H54 (cell line): Measurements from ENCODE around the gene PSMB2.

ENCODE experiments used
- DNase-seq: peaks from one replicate; pipeline ENCODE4 v3.0.0; 2011; ENCODE audit warnings: low spot score, mixed read lengths; ENCODE audit not compliant: insufficient read length
- FAIRE-seq: peaks from 3 replicates; lab custom pipeline; 2011; peaks lifted over from hg19 to GRCh38; lab: Jason Lieb, UNC
- POLR2A ChIP-seq: IDR thresholded peaks from 2 replicates; pipeline ENCODE4 v1.6.1; 2011; ENCODE audit warnings: low read depth, mild to moderate bottlenecking, low read length

The PSMB2 gene

DNA sequence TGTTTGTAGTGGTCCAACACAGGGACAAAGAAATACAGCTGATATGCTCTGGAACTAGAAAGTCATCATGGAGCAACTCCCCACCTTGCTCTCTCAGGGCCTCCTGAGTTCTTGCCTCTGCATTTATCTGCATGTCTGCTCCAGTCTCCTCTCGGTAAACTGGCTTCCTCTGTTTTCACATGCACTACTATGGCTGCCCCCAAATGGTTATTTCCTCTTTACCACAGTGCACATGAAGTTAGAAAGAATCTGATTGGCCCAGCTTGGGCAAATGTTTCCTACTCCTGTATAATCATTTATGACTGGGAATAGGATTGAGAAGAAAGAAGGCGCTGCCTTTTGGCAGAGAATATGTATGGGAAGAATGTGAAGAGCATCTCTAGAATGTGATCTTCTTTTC, 16.5 kb upstream of the PSMB2 start:
- no peak for TF ChIP-seq POLR2A
- no peak for DNase-seq
- no peak for FAIRE-seq

DNA sequence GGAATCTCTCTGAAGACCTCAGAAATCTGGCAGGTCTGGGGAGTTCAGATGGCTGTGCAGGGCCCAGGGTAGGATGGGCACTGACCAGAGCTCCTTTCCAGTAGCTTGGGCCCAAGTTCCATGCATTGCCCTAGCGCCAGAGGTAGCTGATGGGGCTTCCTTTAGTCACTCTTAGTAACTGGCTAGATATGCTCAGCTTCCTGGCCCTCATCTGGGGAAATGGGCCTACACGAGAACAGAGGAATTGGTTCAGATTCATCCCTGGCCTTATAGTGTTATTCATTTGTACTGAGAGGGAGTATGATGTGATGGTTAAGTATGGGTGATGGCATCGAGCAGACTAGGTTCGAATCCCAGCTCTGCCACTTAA, 15.5 kb upstream of the PSMB2 start:
- DNase-seq: no peak
- no peak for FAIRE-seq
- no peak for TF ChIP-seq POLR2A

DNA sequence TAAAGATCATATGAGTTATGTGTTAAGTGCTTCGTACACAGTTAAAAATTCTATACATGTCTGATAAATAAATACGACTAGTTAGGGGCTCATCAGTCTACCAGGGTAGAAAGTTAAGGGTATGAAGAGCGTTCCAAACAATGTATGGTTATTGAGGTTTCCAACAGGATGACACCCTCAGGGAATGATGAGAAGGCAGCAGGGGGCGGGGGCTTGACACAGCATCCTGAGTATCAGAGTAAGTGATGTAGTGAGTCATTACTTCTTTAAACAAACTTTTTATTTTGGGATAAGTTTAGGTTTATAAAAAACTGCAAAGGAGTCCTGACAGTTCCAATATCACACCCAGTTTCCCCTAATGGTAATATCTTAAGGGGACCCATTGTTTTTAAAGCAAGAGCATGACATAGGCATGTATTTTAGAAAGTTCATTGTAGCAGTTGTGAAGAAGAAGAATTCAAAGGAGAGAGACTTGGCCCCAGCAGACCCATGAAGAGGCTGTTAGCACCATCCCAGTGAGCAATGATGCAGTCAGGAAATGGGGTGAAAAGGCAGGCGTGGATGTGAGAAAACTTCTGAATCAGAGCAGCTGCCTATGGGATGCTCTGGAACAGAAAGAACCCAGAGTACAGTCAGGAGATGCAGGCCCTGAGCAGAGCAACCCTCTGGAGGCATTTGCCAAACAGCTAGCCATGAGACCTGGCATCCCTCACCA, 15.0 kb upstream of the PSMB2 start:
- FAIRE-seq (no peak), DNase-seq (no peak)
- TF ChIP-seq POLR2A: no peak

DNA sequence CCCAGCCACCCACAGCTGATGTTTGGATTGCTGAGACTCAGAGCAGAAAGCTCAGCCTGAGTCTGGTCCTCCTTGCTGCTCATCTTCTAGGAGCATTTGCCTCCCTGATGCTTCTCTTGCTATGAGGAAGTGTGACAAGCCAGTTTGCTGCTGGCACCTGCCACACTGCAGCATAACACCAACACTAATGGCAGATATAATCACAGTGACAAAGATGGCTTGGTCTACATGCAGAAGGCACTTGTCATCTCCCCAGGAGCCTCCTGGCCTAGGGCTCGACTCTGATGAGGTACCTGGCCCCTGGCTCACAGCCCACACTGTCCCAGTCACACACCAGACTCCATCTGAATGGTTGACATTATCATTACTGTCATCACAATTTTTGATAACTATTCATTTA, 13.9 kb upstream of the PSMB2 start:
- DNase-seq: no peak
- no peak for FAIRE-seq
- TF ChIP-seq POLR2A: no peak

DNA sequence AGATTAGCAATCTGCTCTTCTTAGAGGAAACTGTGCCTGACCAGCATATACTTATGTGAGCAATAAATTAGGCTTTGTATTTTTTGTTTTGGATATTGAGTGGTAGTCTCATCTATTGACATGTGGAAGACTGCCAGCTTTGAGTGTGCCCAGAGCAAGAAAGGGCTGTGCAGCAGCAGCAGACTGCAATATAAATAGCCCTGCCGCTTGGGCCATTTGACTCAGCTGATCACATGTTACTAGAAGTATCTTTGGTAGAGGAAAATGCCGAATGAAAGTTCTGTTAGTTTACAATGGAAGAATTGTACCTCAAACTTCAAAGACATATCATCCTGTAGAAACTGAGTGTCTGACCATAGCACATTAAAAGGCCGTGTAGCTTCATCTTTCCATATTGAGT, 9.1 kb upstream of the PSMB2 start:
- DNase-seq (no peak), FAIRE-seq (no peak)
- no peak for TF ChIP-seq POLR2A

DNA sequence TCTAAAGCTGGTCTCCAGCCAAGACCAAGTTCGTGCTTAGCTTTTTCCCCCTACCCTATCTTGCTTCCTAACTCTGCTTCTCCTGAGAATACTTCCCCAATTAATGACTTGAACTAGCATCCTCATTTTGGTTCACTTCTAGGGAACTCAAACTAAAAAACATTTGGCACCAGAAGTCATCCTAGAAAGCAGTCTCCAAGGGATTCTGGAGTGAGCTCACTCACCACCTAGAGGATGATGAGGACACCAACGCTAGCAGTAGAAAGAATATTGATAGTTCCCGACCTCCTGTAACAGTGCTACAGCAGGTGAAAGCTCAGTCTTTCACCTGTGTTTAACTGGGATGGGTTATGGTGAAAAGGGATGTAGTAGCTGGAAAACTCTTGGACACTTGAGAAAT, 4.7 kb upstream of the PSMB2 start:
- no peak for TF ChIP-seq POLR2A
- DNase-seq: no peak
- FAIRE-seq: no peak

DNA sequence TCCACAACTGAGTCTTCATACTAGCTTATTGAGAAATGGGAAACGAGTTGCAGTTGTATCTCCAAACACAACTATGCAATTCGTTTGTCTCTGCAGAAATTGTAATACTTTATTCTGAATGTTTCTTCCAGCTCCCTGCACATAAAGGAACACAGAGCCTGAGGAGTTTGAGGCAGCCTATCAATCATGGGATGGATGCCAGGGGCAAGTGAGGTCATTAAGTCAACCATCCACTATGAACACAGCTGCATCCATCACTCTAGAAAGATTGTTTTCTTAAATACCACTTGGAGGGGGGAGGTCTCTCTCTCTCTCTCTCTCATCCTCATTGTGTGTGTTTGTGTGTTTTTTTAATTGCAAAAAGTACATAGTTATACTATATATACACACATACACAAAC, 2.9 kb upstream of the PSMB2 start:
- no peak for FAIRE-seq
- DNase-seq: no peak
- TF ChIP-seq POLR2A: no peak

DNA sequence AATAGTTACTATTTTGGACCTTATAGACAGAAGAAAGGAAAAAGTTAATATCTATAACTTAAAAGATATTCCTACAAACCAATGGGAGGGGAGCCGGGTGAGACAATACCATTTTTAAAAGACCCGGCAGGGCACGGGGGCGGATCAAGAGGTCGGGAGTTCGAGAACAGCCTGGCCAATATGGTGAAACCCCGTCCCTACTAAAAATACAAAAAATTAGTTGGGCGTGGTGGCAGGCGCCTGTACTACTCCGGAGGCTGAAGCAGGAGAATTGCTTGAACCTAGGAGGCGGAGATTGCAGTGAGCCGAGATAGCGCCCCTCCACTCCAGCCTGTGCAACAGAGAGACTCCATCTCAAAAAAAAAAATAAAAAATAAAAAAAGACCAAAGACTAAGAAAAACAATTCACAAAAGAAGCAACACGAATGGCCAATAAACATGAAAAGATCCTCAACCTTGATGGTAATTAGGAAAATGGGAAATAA, 1.2 kb upstream of the PSMB2 start:
- DNase-seq: no peak

DNA sequence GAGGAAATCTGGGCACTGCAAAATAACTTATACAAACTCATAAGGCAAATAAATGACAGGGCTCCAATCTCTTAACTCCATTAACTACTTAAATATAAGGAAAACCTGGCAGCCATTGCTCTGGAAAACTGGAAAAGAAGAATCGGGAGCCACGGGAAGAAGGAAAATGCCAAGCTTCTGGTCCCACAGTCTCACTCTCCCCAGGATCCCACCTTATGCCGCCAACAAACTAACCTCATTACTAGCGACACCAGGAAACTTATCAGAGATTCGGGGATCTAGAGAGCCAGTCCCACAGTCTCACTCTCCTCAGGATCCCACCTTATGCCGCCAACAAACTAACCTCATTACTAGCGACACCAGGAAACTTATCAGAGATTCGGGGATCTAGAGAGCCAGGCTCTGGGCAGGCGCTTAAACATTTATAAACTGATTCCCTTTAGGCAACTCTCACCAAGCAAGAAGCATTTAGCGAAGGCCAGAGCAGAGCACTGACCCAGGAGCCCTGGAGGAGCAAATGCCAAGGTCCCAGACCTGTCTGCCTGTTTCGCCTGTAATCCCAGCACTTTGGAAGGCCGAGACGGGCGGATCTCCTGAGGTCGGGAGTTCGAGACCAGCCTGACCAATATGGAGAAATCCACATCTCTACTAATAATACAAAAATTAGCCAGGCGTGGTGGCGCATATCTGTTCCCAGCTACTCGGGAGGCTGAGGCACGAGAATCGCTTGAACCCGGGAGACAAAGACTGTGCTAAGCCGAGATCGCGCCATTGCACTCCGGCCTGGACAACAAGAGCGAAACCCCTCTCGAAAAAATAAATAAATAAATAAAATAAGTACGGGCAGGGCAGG, 720 bp downstream of the PSMB2 start:
- DNase-seq (no peak), FAIRE-seq (peak; percentile 20)
- no peak for TF ChIP-seq POLR2A

More for the DNA sequence above, 1.2 kb upstream of the PSMB2 start:
- no peak for TF ChIP-seq POLR2A
- FAIRE-seq: no peak

DNA sequence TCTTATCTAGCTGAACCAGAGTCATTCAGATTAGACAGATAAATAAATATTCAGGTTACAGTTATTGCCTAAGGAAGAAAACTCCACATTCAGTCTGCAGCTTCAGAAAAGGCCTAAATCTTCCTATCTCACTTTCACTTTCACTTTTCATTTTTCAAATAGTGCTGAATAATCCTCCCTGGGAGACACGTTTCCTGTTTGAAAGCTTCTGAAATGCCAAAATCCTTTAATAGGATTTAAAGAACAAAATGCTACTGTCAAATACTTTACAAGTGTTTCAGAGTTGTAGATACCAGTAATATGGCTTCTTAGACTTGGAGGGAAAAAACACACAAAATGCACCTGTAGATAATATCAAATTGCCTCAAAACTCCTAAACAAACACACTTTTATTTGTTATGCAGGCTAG, 3.9 kb downstream of the PSMB2 start:
- no peak for TF ChIP-seq POLR2A
- FAIRE-seq (peak; percentile 64), DNase-seq (no peak)

DNA sequence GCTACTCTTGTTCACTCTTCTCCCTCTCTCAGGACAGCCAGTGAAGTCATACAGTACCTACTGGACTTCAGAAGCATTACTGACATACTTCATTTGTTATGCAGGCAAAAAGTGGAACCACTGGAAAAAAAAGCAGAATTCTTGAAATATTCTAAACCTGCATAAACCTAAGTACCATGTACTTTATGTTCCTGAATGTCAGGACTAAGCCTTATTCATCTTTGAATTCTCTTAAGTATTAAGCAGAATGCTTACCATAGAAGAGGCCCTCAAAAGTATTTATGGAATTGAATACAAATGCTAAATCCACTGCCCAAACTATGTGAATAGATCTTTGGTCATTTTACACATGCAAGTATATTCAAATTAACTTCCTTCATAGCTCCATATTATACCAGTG, 7.8 kb downstream of the PSMB2 start:
- DNase-seq (no peak), FAIRE-seq (no peak)
- TF ChIP-seq POLR2A: no peak

DNA sequence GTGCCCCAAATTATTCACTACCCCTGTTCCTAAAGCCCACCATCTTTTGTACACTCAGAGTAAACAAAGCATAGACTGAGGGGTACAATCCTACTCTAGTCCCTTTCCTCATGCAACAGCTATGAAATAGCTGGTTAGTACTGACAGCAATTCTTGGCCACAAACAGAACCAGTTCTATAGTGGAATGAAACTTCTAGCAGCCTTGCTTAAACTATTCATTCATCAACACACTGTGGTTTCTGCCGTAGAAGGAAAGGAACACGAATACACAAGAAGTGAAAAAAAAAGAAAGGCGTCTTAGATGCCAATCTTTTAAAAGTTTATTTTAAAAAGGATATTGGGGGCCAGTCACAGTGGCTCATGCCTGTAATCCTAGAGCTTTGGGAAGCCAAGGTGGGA, 9.9 kb downstream of the PSMB2 start:
- FAIRE-seq (no peak), DNase-seq (no peak)
- no peak for TF ChIP-seq POLR2A

DNA sequence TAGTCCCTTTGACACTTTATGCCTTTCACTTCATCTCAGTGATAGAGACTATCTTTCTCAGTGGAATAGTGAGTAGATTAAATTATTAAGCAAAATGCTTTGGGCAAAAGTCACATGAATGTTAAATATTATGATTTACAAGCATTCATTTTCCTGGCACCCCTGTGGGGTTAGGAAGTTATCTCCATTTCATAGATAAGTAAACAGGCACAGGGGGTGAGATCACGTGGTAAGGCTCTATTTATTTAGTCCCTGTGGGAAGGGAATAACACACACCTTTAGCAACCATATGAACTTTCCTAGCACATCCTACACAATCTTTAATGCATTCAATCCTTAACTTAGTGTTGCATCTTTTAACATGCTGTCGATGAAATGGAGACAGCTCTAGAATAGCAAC, 12.3 kb downstream of the PSMB2 start:
- DNase-seq: no peak
- no peak for TF ChIP-seq POLR2A

DNA sequence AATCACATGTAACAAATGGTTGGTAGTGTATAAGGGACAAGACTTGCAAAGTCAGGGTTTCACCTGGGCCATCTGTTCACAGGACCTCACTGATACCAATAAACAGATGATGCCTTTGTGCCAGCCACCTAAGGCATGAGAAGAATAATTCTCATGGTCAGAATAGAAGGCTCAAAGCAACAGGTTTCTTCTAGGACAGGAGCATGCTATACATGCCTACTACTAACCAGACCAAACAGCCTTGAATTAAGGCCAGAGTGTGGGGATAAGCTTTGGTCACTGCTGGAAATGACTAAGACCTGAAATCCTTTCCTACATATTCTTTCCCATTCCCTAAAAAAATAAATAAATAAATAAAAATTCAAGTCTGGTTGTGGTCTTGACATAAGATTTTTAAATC, 17.5 kb downstream of the PSMB2 start:
- FAIRE-seq (no peak), DNase-seq (no peak)
- no peak for TF ChIP-seq POLR2A

More for the DNA sequence above, 12.3 kb downstream of the PSMB2 start:
- FAIRE-seq: peak; percentile 76
